ENCODE results near the gene SEMA5A. TPM values are rescaled to one million over a fixed set of nuclear protein-coding genes. Genes with fewer than 3 reads are reported as not detected.

Gene SEMA5A
- total RNA-seq, 1 donor from 2014 or later, result 13.8 TPM

DNA sequence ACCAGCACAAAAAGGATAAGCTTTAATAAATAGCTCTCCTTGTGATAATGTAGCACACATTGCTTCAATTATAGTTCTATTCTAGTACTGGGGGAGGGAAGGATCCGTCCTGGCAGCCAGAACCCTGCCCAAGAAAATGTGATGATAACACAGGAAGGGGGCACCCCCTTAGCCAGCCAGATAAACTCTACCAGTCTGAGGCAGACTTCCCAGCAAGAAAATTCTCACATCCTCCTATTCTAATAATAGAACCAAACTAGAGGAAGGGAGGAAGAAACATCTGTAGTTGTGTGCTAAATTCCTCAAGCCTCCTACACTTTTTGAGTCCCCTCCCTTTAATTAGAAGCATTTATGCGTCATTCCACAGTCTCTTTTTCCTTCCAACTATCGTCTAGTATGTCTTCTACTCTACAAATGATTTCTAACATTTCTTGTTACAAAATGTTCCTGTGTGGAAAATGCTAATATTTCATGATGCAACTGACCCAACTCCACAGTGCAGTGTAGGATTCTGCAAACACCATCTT lies 261.0 kb downstream of the SEMA5A start:
- Histone ChIP-seq H3K4me3 (ENCODE audit: insufficient read depth, low read depth, low read length) (no peak overlapping the region), H3K27ac (ENCODE audit: low read depth, low read length) (no peak overlapping the region), H3K9me3 (ENCODE audit: insufficient read depth, low read depth, low read length) (no peaks in the 10 kb centered on the region), H3K9ac (ENCODE audit: low read length) (no peak overlapping the region), H3K79me2 (ENCODE audit: insufficient read depth, low read length) (no peaks in the 10 kb centered on the region), H3K4me2 (ENCODE audit: low read length) (peak overlapping the region; percentile 0), H2AFZ (ENCODE audit: low read depth, low read length) (no peak overlapping the region), H3K36me3 (ENCODE audit: insufficient read depth, low read length) (no peaks in the 10 kb centered on the region), H3K4me1 (ENCODE audit: insufficient read depth, low read length) (no peaks in the 10 kb centered on the region), H4K20me1 (ENCODE audit: insufficient read depth, low read length) (no peaks in the 10 kb centered on the region), H3K27me3 (ENCODE audit: insufficient read depth, low read length) (no peaks in the 10 kb centered on the region)
- H3K36me3 Mint-ChIP-seq (ENCODE audit: low read depth, unreplicated experiment), result no peaks in the 10 kb centered on the region
- no peaks in the 10 kb centered on the region for H3K9me3 Mint-ChIP-seq (ENCODE audit: unreplicated experiment)
- FAIRE-seq (peak; percentile 98), DNase-seq (ENCODE audit: low read depth) (no peak)
- peak overlapping the region; percentile 23 for H3K27ac Mint-ChIP-seq (ENCODE audit: unreplicated experiment)
- no peak for TF ChIP-seq CTCF (IDR thresholded peaks at IDR 0.05; ENCODE audit: insufficient read depth, low read depth, low read length)
- H3K4me3 Mint-ChIP-seq (ENCODE audit: unreplicated experiment), result no peak overlapping the region
- H3K27me3 Mint-ChIP-seq (ENCODE audit: low read depth, unreplicated experiment), result no peaks in the 10 kb centered on the region
- H3K4me1 Mint-ChIP-seq (ENCODE audit: low read depth, unreplicated experiment), result peaks cover 12% of the 10 kb centered on the region

DNA sequence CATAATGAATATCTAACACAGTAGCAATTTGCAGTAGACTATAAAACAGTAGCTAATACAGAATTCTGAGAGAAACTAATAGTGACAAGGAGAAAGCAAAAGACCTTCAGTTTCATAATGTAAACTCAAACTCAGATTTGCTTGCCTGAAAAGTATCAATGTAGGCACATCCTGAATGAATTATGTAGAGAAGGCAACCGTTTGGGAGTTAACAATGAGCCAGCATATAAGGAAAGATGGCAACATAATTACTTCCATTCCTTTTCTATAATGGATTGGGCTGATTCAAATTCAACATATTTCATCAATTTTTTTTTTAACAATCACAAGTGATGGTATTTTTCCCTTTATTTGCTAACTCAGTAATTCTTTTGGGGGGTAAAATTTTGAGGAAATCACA lies 261.6 kb downstream of the SEMA5A start:
- H3K27me3 Mint-ChIP-seq (ENCODE audit: low read depth, unreplicated experiment), result no peaks in the 10 kb centered on the region
- no peak overlapping the region for H3K4me3 Mint-ChIP-seq (ENCODE audit: unreplicated experiment)
- Histone ChIP-seq H3K36me3 (ENCODE audit: insufficient read depth, low read length) (no peaks in the 10 kb centered on the region), H3K79me2 (ENCODE audit: insufficient read depth, low read length) (no peaks in the 10 kb centered on the region), H3K9me3 (ENCODE audit: insufficient read depth, low read depth, low read length) (no peaks in the 10 kb centered on the region), H3K4me1 (ENCODE audit: insufficient read depth, low read length) (no peaks in the 10 kb centered on the region), H3K4me2 (ENCODE audit: low read length) (no peak overlapping the region), H2AFZ (ENCODE audit: low read depth, low read length) (no peak overlapping the region), H3K4me3 (ENCODE audit: insufficient read depth, low read depth, low read length) (no peak overlapping the region), H4K20me1 (ENCODE audit: insufficient read depth, low read length) (no peaks in the 10 kb centered on the region), H3K27me3 (ENCODE audit: insufficient read depth, low read length) (no peaks in the 10 kb centered on the region), H3K9ac (ENCODE audit: low read length) (no peak overlapping the region), H3K27ac (ENCODE audit: low read depth, low read length) (no peak overlapping the region)
- no peak for TF ChIP-seq EZH2 (IDR thresholded peaks at IDR 0.05; ENCODE audit: insufficient read depth, low read length)
- TF ChIP-seq CTCF (IDR thresholded peaks at IDR 0.05; ENCODE audit: insufficient read depth, low read depth, low read length), result no peak
- peaks cover under 1% of the 10 kb centered on the region for H3K9me3 Mint-ChIP-seq (ENCODE audit: unreplicated experiment)
- peaks cover 12% of the 10 kb centered on the region for H3K4me1 Mint-ChIP-seq (ENCODE audit: low read depth, unreplicated experiment)
- FAIRE-seq, result no peak
- DNase-seq (ENCODE audit: low read depth), result no peak
- no peak overlapping the region for H3K27ac Mint-ChIP-seq (ENCODE audit: unreplicated experiment)
- H3K36me3 Mint-ChIP-seq (ENCODE audit: low read depth, unreplicated experiment), result peaks cover 2% of the 10 kb centered on the region

DNA sequence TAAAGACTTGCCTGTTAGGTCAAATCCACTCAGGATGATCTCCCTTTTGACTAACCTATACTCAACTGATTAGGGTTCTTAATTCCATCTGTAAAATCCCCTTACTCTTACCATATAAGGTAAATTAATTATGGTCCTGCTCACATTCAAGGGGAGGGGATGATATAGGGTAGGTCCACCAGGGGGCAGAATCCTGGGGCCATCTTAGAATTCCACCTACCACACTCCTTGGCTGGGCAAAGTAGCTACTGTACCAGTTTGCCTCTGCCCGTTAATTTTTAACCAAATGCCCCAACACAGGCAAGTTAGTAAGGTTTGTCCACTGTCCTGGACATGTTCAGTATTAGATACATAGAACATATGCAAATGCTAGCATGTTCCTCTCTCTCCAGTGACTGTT lies 262.4 kb downstream of the SEMA5A start:
- Histone ChIP-seq H3K4me3 (ENCODE audit: insufficient read depth, low read depth, low read length) (no peak overlapping the region), H3K9ac (ENCODE audit: low read length) (no peak overlapping the region), H3K36me3 (ENCODE audit: insufficient read depth, low read length) (no peaks in the 10 kb centered on the region), H3K27ac (ENCODE audit: low read depth, low read length) (no peak overlapping the region), H3K4me1 (ENCODE audit: insufficient read depth, low read length) (no peaks in the 10 kb centered on the region), H3K27me3 (ENCODE audit: insufficient read depth, low read length) (no peaks in the 10 kb centered on the region), H3K9me3 (ENCODE audit: insufficient read depth, low read depth, low read length) (no peaks in the 10 kb centered on the region), H3K4me2 (ENCODE audit: low read length) (no peak overlapping the region), H2AFZ (ENCODE audit: low read depth, low read length) (no peak overlapping the region), H4K20me1 (ENCODE audit: insufficient read depth, low read length) (no peaks in the 10 kb centered on the region), H3K79me2 (ENCODE audit: insufficient read depth, low read length) (no peaks in the 10 kb centered on the region)
- H3K27me3 Mint-ChIP-seq (ENCODE audit: low read depth, unreplicated experiment), result no peaks in the 10 kb centered on the region
- H3K4me3 Mint-ChIP-seq (ENCODE audit: unreplicated experiment), result no peak overlapping the region
- H3K27ac Mint-ChIP-seq (ENCODE audit: unreplicated experiment), result no peak overlapping the region
- DNase-seq (ENCODE audit: low read depth), result no peak
- H3K4me1 Mint-ChIP-seq (ENCODE audit: low read depth, unreplicated experiment), result peaks cover 12% of the 10 kb centered on the region
- FAIRE-seq, result no peak
- H3K36me3 Mint-ChIP-seq (ENCODE audit: low read depth, unreplicated experiment), result peaks cover 2% of the 10 kb centered on the region
- H3K9me3 Mint-ChIP-seq (ENCODE audit: unreplicated experiment), result peaks cover 2% of the 10 kb centered on the region
- TF ChIP-seq EZH2 (IDR thresholded peaks at IDR 0.05; ENCODE audit: insufficient read depth, low read length) (no peak), CTCF (IDR thresholded peaks at IDR 0.05; ENCODE audit: insufficient read depth, low read depth, low read length) (peak; percentile 2)

Measured in astrocyte (in vitro differentiated cells and primary cell).